Activated naive CD4-positive, alpha-beta T cell treated with anti-CD3 and anti-CD28 coated beads, Interleukin-2, amount 10 ng/mL, durations not matched to agents 7 days and 5 days (primary cell): ENCODE data around the gene ABCB6.

Experiments used
- CTCF ChIA-PET: fragments of 350-600 bp; sonication (Branson Sonifier 250); formaldehyde crosslinking; loops from one replicate; lab custom pipeline; 2021; ENCODE audit warnings: antibody characterized with exemption; lab: Charles Lee
- DNase-seq: peaks from one replicate; pipeline ENCODE4 v3.0.0-alpha.2; 2020
- H3K27ac Mint-ChIP-seq: one replicate; pipeline ENCODE4 v1.8.0; 2021; ENCODE audit warnings: mild to moderate bottlenecking, moderate library complexity, mixed read lengths
- H3K27me3 Mint-ChIP-seq: one replicate; pipeline ENCODE4 v1.8.0; 2021; ENCODE audit warnings: mild to moderate bottlenecking, mixed read lengths
- H3K36me3 Mint-ChIP-seq: one replicate; pipeline ENCODE4 v1.8.0; 2021; ENCODE audit warnings: mixed read lengths
- H3K4me1 Mint-ChIP-seq: one replicate; pipeline ENCODE4 v1.8.0; 2021; ENCODE audit warnings: mixed read lengths
- H3K4me3 Mint-ChIP-seq: one replicate; pipeline ENCODE4 v1.8.0; 2021; ENCODE audit warnings: mild to moderate bottlenecking, moderate library complexity, mixed read lengths
- H3K9me3 Mint-ChIP-seq: one replicate; pipeline ENCODE4 v1.8.0; 2021; ENCODE audit warnings: mixed read lengths

Gene ABCB6

DNA sequence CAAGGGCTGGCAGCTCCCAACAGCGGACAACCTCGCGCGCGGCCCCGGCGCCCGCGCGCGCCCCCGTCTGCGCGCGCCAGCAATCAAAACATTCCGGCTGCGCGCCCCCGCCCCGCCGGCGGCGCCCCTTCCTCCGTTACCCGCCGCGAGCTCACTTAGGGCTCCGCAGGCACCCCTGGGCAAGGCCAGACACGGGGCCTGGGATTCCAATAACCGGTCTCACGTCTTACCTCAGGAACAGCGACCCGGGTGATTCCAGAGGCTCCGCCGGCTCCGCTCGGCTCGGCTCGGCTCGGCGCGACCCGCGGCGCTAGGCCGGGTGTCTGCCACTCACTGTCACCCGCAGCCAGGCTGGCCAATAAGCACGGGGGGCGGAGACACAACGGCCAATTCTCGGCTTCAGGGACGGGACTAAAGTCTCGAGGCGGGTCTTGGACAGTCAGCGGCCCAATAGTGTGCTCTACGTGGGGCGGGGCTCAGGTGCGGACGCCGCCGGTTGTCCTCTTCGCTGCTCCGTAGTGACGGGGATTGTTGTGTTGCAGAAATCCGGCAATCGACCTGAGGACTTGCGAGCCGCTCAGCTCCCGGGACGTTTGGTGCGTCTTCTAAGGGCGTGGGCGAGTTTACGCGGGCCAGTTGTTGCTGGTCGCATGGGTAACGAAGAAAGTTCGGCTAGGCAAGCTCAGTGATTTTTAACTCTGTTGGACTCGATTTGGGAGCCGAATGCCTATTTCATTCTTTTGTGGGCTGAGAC is 10.7 kb upstream of the ABCB6 start, which contains the start of the genes ANKZF1 and ATG9A:
Gene ANKZF1 (plus strand): TSS at position 502 of the 754 bp plus-strand sequence. CDS start 452 bp downstream, outside the sequence.
Gene ATG9A (minus strand): TSS at position 332 of the 754 bp plus-strand sequence. CDS start 1,612 bp downstream, outside the sequence.
- peaks cover 54% of the 10 kb centered on the region for H3K4me1 Mint-ChIP-seq
- no peaks in the 10 kb centered on the region for H3K9me3 Mint-ChIP-seq
- peak; percentile 100 for DNase-seq
- H3K27me3 Mint-ChIP-seq: no peaks in the 10 kb centered on the region
- peaks cover 74% of the 10 kb centered on the region for H3K36me3 Mint-ChIP-seq
- CTCF ChIA-PET: interaction anchor here (1.1 to 2.0 kb wide), 5 partner anchors 22 to 70 kb away, joined by 4 to 12 read pairs (median 5); partner anchors contain the start of gene DNAJB2
- peak within 1 kb of the TSS; percentile 95 for H3K4me3 Mint-ChIP-seq
- peak within 1 kb of the TSS; percentile 100 for H3K27ac Mint-ChIP-seq

DNA sequence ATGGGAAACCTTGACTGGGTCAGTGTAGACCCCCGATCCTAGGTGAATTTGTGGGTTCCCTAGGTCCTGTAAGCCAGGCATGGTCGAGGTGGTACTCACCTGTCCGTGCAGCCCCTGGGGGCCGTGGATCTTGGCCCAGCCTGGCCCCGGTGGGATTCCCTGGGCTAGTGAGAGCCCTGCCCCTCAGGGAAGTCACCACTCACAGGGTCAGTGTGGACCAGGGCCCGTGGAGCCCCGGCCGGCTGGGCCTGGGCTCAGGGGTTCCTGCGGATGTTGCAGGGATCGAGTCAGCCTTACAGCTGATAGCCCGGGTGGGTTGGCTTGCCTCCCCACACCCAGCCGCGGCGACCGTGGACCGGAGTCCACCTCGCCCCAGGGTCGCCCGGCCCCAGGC is 10.2 kb upstream of the ABCB6 start:
- H3K36me3 Mint-ChIP-seq: peaks cover 74% of the 10 kb centered on the region
- no peaks in the 10 kb centered on the region for H3K27me3 Mint-ChIP-seq
- peak overlapping the region; percentile 86 for H3K27ac Mint-ChIP-seq
- CTCF ChIA-PET: interaction anchor here (1.1 to 2.0 kb wide), 4 partner anchors 23 to 71 kb away, joined by 4 to 12 read pairs (median 5); partner anchors contain the start of gene DNAJB2
- no peak for DNase-seq
- peak overlapping the region; percentile 95 for H3K4me3 Mint-ChIP-seq
- peaks cover 52% of the 10 kb centered on the region for H3K4me1 Mint-ChIP-seq
- H3K9me3 Mint-ChIP-seq: no peaks in the 10 kb centered on the region

DNA sequence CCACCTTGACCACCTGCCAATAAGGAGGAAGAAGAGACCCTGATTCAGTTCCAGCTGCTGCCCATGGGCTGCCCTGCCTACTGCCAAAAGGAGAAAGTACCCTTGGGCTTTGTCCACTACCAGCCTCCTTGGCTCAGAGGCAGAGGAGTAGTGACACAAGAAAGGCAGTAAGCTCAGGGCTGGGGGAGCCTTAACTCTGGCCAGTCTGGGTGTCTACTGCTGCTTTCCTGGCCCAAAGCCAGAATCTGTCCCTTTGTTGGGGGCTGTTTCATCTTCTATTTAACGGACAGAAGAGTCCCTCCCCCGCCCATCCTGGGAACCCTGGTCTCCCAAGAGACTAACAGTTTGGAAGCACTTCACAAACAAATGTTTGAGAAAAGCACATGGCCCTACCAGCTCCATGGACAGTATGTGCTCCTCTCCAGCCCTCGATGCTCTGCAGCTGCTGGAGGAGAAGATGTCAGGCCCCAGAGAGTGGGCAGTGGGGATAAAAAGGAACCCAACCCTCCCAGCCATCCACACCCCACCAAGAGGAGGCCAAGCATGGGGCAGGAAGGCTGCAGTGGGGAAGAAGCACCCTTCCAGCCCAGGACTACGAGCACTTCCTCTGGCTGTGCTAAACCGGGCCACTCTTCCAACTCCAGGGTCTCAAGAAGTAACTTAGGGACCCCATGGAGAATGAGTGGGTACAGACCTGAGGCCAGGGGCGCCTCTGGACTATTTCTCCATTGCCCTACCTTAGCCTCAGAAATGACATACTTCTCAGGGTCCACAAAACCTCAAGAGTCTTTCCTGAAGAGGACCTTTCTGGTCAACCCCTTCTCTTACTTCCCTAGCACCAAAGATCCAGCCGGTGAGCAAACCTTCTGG is 9.5 kb upstream of the ABCB6 start:
- H3K27ac Mint-ChIP-seq: peak overlapping the region; percentile 86
- peaks cover 73% of the 10 kb centered on the region for H3K36me3 Mint-ChIP-seq
- H3K9me3 Mint-ChIP-seq: no peaks in the 10 kb centered on the region
- peaks cover 48% of the 10 kb centered on the region for H3K4me1 Mint-ChIP-seq
- CTCF ChIA-PET: interaction anchor here (1.1 to 1.4 kb wide), 3 partner anchors 51 to 71 kb away, joined by 4 to 8 read pairs (median 5); partner anchors contain the start of gene DNAJB2
- no peak for DNase-seq
- peak overlapping the region; percentile 95 for H3K4me3 Mint-ChIP-seq
- H3K27me3 Mint-ChIP-seq: no peaks in the 10 kb centered on the region

DNA sequence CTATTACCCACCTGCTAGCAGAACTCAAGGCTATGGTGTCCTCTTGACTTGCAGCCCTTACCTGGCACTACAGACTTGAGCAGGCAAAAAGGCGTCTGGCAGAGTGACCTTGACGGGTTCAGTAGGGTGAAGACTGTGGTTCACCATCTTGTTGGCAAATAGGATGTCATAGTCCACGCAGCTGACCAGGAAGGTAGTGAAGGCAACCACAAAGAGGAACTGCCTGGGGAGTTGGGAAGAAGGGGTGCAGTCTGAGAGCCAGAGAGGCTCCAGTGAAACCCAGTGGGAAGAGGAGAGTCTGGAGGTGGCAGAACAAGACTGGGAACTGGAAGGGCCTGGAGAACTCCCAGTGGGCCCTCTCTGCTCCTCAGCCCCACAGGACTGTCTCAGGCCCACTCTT is 6.6 kb upstream of the ABCB6 start:
- Mint-ChIP-seq H3K9me3 (no peaks in the 10 kb centered on the region), H3K36me3 (peaks cover 66% of the 10 kb centered on the region), H3K4me1 (peaks cover 25% of the 10 kb centered on the region), H3K4me3 (no peak overlapping the region), H3K27ac (peak overlapping the region; percentile 24), H3K27me3 (no peaks in the 10 kb centered on the region)
- no peak for DNase-seq
- CTCF ChIA-PET: no interaction called here

DNA sequence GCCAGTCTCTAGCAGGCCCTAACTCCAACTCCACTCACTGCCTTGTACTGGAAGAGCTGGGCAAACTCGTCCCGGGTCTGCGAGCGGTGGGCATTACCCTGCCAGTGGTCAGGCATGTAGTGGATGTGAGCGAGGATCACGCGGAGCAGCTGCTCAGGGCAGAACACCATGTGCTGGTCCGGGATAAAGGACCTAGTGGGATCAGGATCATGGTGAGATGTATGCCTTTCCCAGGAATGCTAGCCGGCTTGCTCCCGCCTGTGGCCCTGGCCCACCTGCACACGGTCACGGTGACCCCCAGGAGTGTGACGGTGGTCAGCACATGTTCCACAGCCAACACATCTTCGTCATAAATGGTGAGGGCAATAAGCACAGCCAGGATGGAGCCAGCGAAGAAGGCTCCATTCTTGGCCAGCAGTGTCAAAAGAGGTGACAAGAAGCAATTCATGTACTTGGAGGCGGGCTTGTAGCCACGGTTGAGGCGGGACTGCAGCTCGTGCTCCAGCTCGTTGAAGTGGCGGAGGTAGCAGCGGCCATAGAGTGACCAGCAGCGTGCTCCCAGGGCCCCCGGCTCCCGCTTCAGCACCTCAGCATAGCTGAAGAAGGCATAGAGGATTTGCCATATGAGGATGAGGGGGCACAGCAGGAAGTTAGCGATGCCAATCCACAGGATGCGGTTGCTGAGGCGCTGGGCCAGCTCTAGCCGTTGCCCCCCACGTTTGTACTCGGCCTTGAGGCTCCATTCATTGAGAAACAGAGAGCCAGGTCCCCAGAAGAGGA is 5.3 kb upstream of the ABCB6 start:
- Mint-ChIP-seq H3K36me3 (peaks cover 61% of the 10 kb centered on the region), H3K9me3 (no peaks in the 10 kb centered on the region), H3K4me3 (no peak overlapping the region), H3K27me3 (no peaks in the 10 kb centered on the region), H3K4me1 (peaks cover 28% of the 10 kb centered on the region), H3K27ac (no peak overlapping the region)
- no peak for DNase-seq
- CTCF ChIA-PET: interaction anchor here (0.7 kb wide), 1 partner anchor 7 kb away, joined by 3 read pairs; no protein-coding TSS in a partner anchor

DNA sequence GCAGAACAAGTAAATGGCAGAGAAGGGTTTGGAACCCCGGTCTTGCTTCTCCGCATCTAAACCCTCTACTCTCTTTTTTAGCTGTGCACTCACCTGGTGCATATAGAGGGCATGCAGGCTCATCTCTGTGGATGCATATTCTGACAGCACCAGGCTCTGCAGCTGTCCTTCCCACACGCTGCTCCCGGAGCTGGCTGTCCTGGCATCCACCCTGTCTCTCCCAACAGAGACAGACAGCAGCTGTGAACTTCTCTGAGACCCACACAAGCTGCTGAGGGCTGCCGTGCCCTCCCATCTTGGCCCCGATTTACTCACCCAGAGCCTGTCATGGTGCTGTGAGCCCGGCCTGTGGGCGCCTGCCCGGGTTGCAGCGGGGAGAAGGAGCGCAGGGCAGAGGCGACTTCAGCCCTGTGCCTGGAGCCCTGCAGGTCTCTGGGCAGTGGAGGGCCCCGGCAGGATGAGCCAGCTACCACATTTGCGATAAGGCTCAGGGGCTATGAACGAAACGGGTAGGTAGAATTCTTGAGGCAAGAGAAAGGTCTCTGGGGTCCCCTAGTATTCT is 3.3 kb upstream of the ABCB6 start:
- DNase-seq: no peak
- H3K27ac Mint-ChIP-seq: no peak overlapping the region
- CTCF ChIA-PET: interaction anchor here (0.9 kb wide), 1 partner anchor 11 kb away, joined by 3 read pairs; no protein-coding TSS in a partner anchor
- no peaks in the 10 kb centered on the region for H3K9me3 Mint-ChIP-seq
- H3K4me3 Mint-ChIP-seq: no peak overlapping the region
- H3K27me3 Mint-ChIP-seq: no peaks in the 10 kb centered on the region
- H3K36me3 Mint-ChIP-seq: peaks cover 52% of the 10 kb centered on the region
- peaks cover 25% of the 10 kb centered on the region for H3K4me1 Mint-ChIP-seq

DNA sequence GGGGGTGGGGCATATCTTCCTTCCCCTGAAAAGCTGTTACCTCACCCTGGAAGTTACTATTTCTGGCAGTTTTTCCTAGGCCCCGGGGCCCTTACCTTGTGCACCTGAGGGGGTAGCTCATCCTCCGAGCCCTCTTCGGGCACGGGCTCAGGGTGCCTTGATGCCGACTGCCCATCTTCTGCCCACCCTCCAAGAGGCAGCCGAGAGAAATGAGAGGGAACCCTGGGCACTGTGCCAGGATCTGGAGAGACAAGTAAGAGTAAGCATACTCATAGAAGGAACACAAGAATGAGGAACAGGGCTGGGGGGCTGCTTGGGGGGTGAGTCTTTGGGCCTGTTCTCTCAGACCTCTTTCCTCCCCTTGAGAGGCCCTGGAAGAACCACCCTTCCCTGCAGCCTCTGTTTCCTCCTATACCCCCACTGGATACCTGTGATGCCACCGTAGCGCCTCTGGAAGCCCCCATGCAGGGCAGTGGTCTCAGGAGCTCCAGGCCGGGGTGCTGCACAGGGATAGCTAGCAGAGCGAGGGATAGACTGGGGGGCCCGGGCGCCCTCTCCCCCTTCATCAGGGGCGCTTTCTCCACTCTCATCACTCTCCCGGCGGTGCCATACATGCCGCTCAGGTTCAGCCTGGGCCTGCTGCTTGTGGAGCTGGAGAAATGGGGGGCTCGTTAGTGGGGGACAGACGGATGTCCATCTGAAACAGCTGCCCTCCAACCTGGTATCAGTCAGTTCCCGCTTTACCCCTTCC is 2.1 kb upstream of the ABCB6 start:
- H3K36me3 Mint-ChIP-seq: peaks cover 51% of the 10 kb centered on the region
- peaks cover 31% of the 10 kb centered on the region for H3K4me1 Mint-ChIP-seq
- no peak overlapping the region for H3K4me3 Mint-ChIP-seq
- H3K9me3 Mint-ChIP-seq: no peaks in the 10 kb centered on the region
- CTCF ChIA-PET: interaction anchor here (1.8 kb wide), 1 partner anchor 75 kb away, joined by 7 read pairs; no protein-coding TSS in a partner anchor
- no peak for DNase-seq
- H3K27me3 Mint-ChIP-seq: no peaks in the 10 kb centered on the region
- H3K27ac Mint-ChIP-seq: no peak overlapping the region

DNA sequence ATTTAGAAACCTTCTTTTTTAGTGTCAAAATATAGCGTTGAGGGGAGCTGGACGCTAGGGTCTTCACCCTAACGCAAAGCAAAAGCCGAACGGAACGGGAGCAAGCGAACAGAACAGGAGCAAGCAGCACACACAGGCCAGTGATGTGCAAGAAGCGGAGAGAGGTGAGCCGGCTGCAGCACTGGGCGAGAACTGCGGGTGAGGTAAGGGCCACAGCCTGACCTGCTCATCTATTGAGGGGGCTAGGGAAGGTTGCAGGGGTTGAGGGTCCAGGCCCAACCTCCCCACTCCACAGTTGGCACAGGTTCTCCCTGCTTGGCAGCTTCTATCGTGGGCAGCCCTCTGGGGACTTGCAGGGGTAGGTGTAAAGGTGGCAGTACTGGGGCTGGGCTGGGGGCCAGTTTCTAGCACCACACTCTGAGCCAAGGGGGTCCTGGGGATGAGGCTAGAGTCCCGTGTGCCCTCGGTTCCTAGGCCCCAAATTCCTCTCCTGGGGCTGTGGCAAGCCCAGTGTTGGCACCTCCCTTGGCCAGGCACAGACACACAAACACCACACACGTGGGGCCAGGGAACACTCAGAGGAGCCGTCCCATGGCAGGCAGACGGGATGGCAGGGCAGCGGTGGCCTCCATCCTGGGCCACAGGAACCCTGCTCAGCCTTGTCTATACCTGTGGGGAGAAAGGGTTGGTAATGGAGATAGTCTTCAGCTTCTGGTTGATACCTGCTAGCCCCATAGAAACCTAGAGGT is 1.2 kb upstream of the ABCB6 start:
- DNase-seq: no peak
- CTCF ChIA-PET: interaction anchor here (0.7 to 1.8 kb wide), 3 partner anchors 48 to 76 kb away, joined by 3 to 7 read pairs (median 4); no protein-coding TSS in a partner anchor
- no peaks in the 10 kb centered on the region for H3K27me3 Mint-ChIP-seq
- H3K4me3 Mint-ChIP-seq: no peak overlapping the region
- no peaks in the 10 kb centered on the region for H3K9me3 Mint-ChIP-seq
- H3K4me1 Mint-ChIP-seq: peaks cover 31% of the 10 kb centered on the region
- H3K36me3 Mint-ChIP-seq: peaks cover 42% of the 10 kb centered on the region
- no peak overlapping the region for H3K27ac Mint-ChIP-seq

DNA sequence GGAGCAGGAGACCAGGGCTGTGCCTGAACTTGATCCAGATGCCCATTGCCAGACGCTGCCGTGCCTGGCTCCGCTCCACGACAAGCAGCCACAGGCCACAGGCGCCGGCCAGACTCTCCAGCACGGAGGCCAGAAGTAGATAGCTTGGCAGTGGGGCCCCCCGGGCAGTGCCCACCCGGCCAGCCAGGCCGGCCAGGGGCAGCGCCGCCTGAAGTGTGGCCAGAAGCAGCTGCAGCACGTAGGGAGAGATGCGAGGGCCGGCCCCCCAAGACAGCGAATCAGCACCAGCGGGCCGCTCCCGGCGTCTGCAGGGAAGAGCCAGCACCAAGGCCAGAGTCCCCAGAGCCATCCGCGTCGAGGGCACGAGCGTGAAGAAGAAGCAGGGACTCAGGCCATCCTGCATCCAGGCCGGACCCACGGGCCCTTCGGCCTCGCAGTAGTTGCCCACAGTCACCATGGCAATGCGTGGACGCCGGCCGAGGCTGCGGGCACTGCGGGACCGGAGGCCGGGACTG is 484 bp downstream of the ABCB6 start:
- Mint-ChIP-seq H3K9me3 (no peaks in the 10 kb centered on the region), H3K36me3 (peaks cover 38% of the 10 kb centered on the region), H3K4me1 (peaks cover 31% of the 10 kb centered on the region), H3K27ac (peak overlapping the region; percentile 89), H3K4me3 (peak overlapping the region; percentile 81), H3K27me3 (no peaks in the 10 kb centered on the region)
- DNase-seq: no peak
- CTCF ChIA-PET: interaction anchor here (0.7 to 1.7 kb wide), 5 partner anchors 31 to 77 kb away, joined by 3 to 8 read pairs (median 5); no protein-coding TSS in a partner anchor

DNA sequence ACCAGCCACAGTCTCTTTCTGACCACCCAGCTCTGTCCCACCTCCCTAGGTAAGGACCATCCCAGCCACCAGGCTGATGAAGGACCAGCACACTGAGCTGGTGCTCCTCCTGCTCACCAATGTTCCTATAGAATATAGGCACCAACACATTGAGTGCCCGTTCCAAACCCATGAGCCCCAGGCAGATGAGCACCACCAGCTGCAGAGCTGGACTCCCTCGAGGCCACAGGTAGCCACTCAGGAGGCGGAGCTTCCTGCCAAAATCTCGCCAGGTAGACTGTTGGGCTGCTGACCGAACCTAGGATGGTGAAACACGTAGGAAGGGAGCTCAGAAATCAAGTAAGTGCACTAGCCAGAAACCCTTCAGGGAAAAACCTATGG is 2.2 kb downstream of the ABCB6 start:
- CTCF ChIA-PET: interaction anchor here (0.6 to 2.4 kb wide), 5 partner anchors 8 to 83 kb away, joined by 3 to 8 read pairs (median 4); partner anchors contain the start of gene ZFAND2B
- no peak for DNase-seq
- peaks cover 34% of the 10 kb centered on the region for H3K36me3 Mint-ChIP-seq
- peak overlapping the region; percentile 54 for H3K27ac Mint-ChIP-seq
- no peaks in the 10 kb centered on the region for H3K9me3 Mint-ChIP-seq
- H3K4me3 Mint-ChIP-seq: no peak overlapping the region
- H3K27me3 Mint-ChIP-seq: no peaks in the 10 kb centered on the region
- H3K4me1 Mint-ChIP-seq: peaks cover 40% of the 10 kb centered on the region

DNA sequence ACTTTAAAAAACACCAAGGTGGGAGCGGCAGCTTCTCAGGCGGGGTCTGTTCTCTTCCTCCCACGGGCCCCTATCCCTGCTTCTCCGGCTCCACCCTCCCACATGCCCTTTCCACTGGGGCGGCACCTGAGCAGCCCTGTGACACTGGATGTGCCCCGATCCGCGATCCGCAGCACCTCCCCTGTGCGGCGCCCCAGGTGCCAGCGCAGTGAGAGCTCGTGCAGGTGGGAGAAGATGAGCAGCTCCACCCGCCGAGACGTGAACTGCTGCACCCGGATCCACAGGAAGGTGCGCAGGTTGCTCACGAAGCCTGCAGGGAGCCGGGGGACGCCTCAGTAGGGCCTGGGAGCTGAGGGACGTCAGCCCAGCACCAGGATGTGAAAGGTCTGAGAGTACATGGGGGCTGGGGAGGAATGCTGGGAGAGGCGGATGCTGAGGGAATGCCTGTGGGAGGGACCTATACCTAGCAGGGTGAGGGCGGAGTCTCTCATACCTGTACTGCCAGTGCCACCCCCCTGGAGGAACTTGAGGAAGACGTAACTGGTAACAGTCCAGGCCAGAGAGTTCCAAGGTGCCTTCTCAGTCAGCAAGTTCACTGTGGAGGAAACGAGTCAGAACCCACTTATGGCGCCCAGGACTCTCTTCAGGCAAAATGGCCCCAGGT is 2.8 kb downstream of the ABCB6 start:
- CTCF ChIA-PET: interaction anchor here (1.0 to 2.4 kb wide), 4 partner anchors 10 to 83 kb away, joined by 4 to 8 read pairs (median 6); partner anchors contain the start of gene ZFAND2B
- peaks cover 35% of the 10 kb centered on the region for H3K36me3 Mint-ChIP-seq
- H3K4me1 Mint-ChIP-seq: peaks cover 46% of the 10 kb centered on the region
- no peak for DNase-seq
- H3K27me3 Mint-ChIP-seq: no peaks in the 10 kb centered on the region
- H3K4me3 Mint-ChIP-seq: no peak overlapping the region
- H3K9me3 Mint-ChIP-seq: no peaks in the 10 kb centered on the region
- H3K27ac Mint-ChIP-seq: no peak overlapping the region
